A673 (cell line): ENCODE data around the gene CAPN5.

Experiments used
- CTCF ChIP-seq: fragments of 300-800, 200-600 bp; sonication (generic); conservative IDR thresholded peaks from 2 replicates; pipeline ENCODE4 v1.5.1; 2017; ENCODE audit warnings: low read depth, mild to moderate bottlenecking, antibody characterized with exemption, low read length, moderate library complexity, mixed read lengths
- EZH2 ChIP-seq: fragments of 200-600 bp; sonication (generic); IDR thresholded peaks from 2 replicates; pipeline ENCODE4 v1.6.1; 2017; ENCODE audit warnings: borderline replicate concordance, low read depth, mild to moderate bottlenecking, mixed read lengths, antibody characterized with exemption, low read length; ENCODE audit not compliant: poor library complexity, severe bottlenecking

GRCh38 chr11:77146261-77147035 lies 79.7 kb downstream of the CAPN5 start:
- TF ChIP-seq CTCF, result no peak
- TF ChIP-seq EZH2, result no peak
